K562 (cell line): ENCODE data around the gene RAB6B. TPM values are rescaled to one million over a fixed set of nuclear protein-coding genes. Genes with fewer than 3 reads are reported as not detected.

Experiments used
- ATAC-seq: fragments of 200-7000 bp; cut with Tn5 transposase; 3 replicates; pipeline ENCODE4 v1.9.1; 2020; ENCODE audit warnings: moderate library complexity
- BruUV-seq: library from RNA; stranded (reverse); fragments of 400-500 nt; replicated peaks from 2 replicates; lab custom pipeline; 2021; lab: Mats Ljungman, UMichigan
- CTCF ChIA-PET: fragments of 300-600 bp; formaldehyde crosslinking; extraction: SDS; loops from one replicate; lab custom pipeline; 2021; ENCODE audit warnings: low intra/inter-chr PET ratio; lab: Yijun Ruan, JAX
- POLR2A ChIA-PET: fragments of 300-600, 350-650 bp; sonication (Branson Sonifier 250); formaldehyde crosslinking; extraction: SDS; loops from one replicate; lab custom pipeline; 2021; ENCODE audit warnings: antibody characterized with exemption, inconsistent platforms; lab: Yijun Ruan, JAX
- DNase-seq, 4 experiments: peaks; one replicate each; pipeline versions ENCODE4 v3.0.0 to v3.0.0-alpha.2; 2011 to 2018; ENCODE audit warnings: low spot score in 3 of 4, mixed read lengths in 3 of 4; ENCODE audit errors: extremely low read depth in 1 of 4
- FAIRE-seq: peaks from 2 replicates; lab custom pipeline; 2011; peaks lifted over from hg19 to GRCh38; lab: Jason Lieb, UNC
- H2AFZ ChIP-seq: 2 replicates; pipeline ENCODE4 v1.6.0; 2011; ENCODE audit warnings: low read depth, low read length, control low read depth, inconsistent platforms
- H3K27ac ChIP-seq: fragments of 200-600 bp; 3 replicates; pipeline ENCODE4 v1.8.0; 2011; ENCODE audit warnings: low read depth, mild to moderate bottlenecking, control low read depth, inconsistent platforms, low read length, moderate library complexity, mixed read lengths; ENCODE audit errors: extremely low read depth
- H3K27me3 ChIP-seq, 2 experiments: fragments of 300-600 bp in 1 of 2; 2 replicates in 1 of 2; 3 replicates in 1 of 2; pipeline versions ENCODE4 v1.6.0 to v1.8.0; 2011; ENCODE audit warnings: inconsistent platforms in 2 of 2, low read length in 2 of 2, mild to moderate bottlenecking in 1 of 2, mixed read lengths in 1 of 2, moderate library complexity in 1 of 2; ENCODE audit not compliant: control insufficient read depth in 2 of 2, insufficient read depth in 2 of 2
- H3K36me3 ChIP-seq: fragments of 300-600 bp; 3 replicates; pipeline ENCODE4 v1.8.0; 2011; ENCODE audit warnings: mild to moderate bottlenecking, low read length, inconsistent platforms; ENCODE audit not compliant: control insufficient read depth, insufficient read depth
- H3K4me1 ChIP-seq, 2 experiments: fragments of 200-600 bp in 1 of 2; replicated peaks in 1 of 2; 2 replicates in 1 of 2; 3 replicates in 1 of 2; pipeline versions ENCODE4 v1.5.1 to v1.8.0; 2011; ENCODE audit warnings: inconsistent platforms in 2 of 2, low read length in 2 of 2, mild to moderate bottlenecking in 1 of 2, mixed read lengths in 1 of 2, moderate library complexity in 1 of 2; ENCODE audit not compliant: control insufficient read depth in 2 of 2, insufficient read depth in 2 of 2
- H3K4me2 ChIP-seq: 2 replicates; pipeline ENCODE4 v1.6.1; 2011; ENCODE audit warnings: low read length, control low read depth, inconsistent platforms, mixed read lengths; ENCODE audit not compliant: insufficient read depth
- H3K4me3 ChIP-seq: fragments of 200-600 bp; sonication (generic), shearing (Covaris generic); 2 replicates; pipeline ENCODE4 v1.5.1; 2016; ENCODE audit warnings: control low read depth, inconsistent platforms
- H3K79me2 ChIP-seq: fragments of 200-600 bp; 3 replicates; pipeline ENCODE4 v1.8.0; 2011; ENCODE audit warnings: low read length, inconsistent platforms; ENCODE audit not compliant: control insufficient read depth, insufficient read depth
- H3K9ac ChIP-seq, 2 experiments: 2 replicates each; pipeline versions ENCODE4 v1.6.0 to v1.6.1; 2011; ENCODE audit warnings: low read depth in 2 of 2, low read length in 2 of 2, control low read depth in 1 of 2, inconsistent platforms in 1 of 2, mild to moderate bottlenecking in 1 of 2, mixed read lengths in 1 of 2; ENCODE audit not compliant: insufficient read depth in 1 of 2
- H3K9me1 ChIP-seq: one replicate; pipeline ENCODE4 v1.6.0; 2011; ENCODE audit warnings: inconsistent platforms, mild to moderate bottlenecking, low read length, moderate library complexity; ENCODE audit not compliant: control insufficient read depth, insufficient read depth
- H3K9me3 ChIP-seq: replicated peaks from 2 replicates; pipeline ENCODE4 v1.5.1; 2011; ENCODE audit warnings: low read depth, low read length, inconsistent platforms; ENCODE audit not compliant: control insufficient read depth, insufficient read depth
- H4K20me1 ChIP-seq: replicated peaks from 2 replicates; pipeline ENCODE4 v1.6.1; 2011; ENCODE audit warnings: low read length, inconsistent platforms, mixed read lengths; ENCODE audit not compliant: control insufficient read depth, insufficient read depth
- ATF6 ChIP-seq: sonication (generic); formaldehyde crosslinking; IDR thresholded peaks from 2 replicates; pipeline ENCODE4 v1.4.0; 2020; ENCODE audit warnings: mild to moderate bottlenecking, missing genetic modification reagents
- HINFP ChIP-seq: fragments of 450-650 bp; conservative IDR thresholded peaks from 2 replicates; pipeline ENCODE4 v1.6.1; 2016; ENCODE audit warnings: missing genetic modification characterization, low read depth, mild to moderate bottlenecking, control low read depth, missing compliant biosample characterization
- MYNN ChIP-seq, 2 experiments: sonication (generic); formaldehyde crosslinking in 1 of 2; IDR thresholded peaks; 2 replicates each; pipeline versions ENCODE4 v1.5.0 to v1.6.1; 2016 to 2020; ENCODE audit warnings: antibody characterized with exemption in 1 of 2, missing genetic modification reagents in 1 of 2
- PREB ChIP-seq: sonication (generic); formaldehyde crosslinking; IDR thresholded peaks from 2 replicates; pipeline ENCODE4 v1.8.1; 2023; ENCODE audit warnings: mild to moderate bottlenecking, missing genetic modification reagents
- PYGO2 ChIP-seq: fragments of 450-650 bp; IDR thresholded peaks from 2 replicates; pipeline ENCODE4 v1.6.1; 2016; ENCODE audit warnings: mild to moderate bottlenecking, missing genetic modification characterization, moderate library complexity, missing compliant biosample characterization
- TAF7 ChIP-seq: fragments of 450-650 bp; IDR thresholded peaks from 2 replicates; pipeline ENCODE4 v1.6.1; 2016; ENCODE audit warnings: missing genetic modification characterization, missing compliant biosample characterization
- ZNF318 ChIP-seq, 2 experiments: fragments of 450-650 bp; IDR thresholded peaks; 2 replicates each; pipeline ENCODE4 v1.6.1; 2016; ENCODE audit warnings: mild to moderate bottlenecking in 2 of 2, borderline replicate concordance in 1 of 2, low read depth in 1 of 2, moderate library complexity in 1 of 2
- WGBS: fragments of 100-300 bp; shearing (Covaris generic); methylation state at CpG from one replicate; pipeline ENCODE4 v1.1.6; 2016; ENCODE audit warnings: low coverage, mixed read lengths; ENCODE audit not compliant: insufficient coverage; ENCODE audit errors: missing lambda C conversion rate; 5-methylcytosine and 5-hydroxymethylcytosine counted together
- in situ Hi-C: fragments of 300-500 bp; cut with MboI; formaldehyde crosslinking; loops from 4 replicates; pipeline ENCODE4 v1.15.0; 2018; ENCODE audit warnings: inconsistent platforms, mixed read lengths
- intact Hi-C: fragments of 100-400 bp; cut with micrococcal nuclease; formaldehyde crosslinking; loops from 2 replicates; pipeline ENCODE4 v1.14.2; 2022
- polyA plus RNA-seq, 8 experiments: library from polyadenylated mRNA; depleted of rRNA in 4 of 8; stranded (reverse) in 5 of 8; unstranded in 3 of 8; fragments of >200 nt; fragmentation: Nextera tagmentation in 2 of 8; fragmentation: Illumina TruSeq in 1 of 8; extraction: Ambion mirVana in 2 of 8; extraction: Trizol in 1 of 8; gene quantifications; 2 replicates each; pipeline versions ENCODE4 v1.2.1 to v1.2.3, GENCODE V29; 2011 to 2014; ENCODE audit warnings: inconsistent platforms in 1 of 8, missing spikeins in 1 of 8
- total RNA-seq, 7 experiments: library from RNA; depleted of rRNA in 6 of 7; stranded (reverse); fragments of >200 nt in 6 of 7; fragmentation: Illumina TruSeq in 2 of 7; extraction: Trizol in 2 of 7; gene quantifications; 2 replicates each; pipeline versions ENCODE4 v1.2.1 to v1.2.3, GENCODE V29; 2011 to 2021; ENCODE audit warnings: low replicate concordance in 1 of 7

Gene RAB6B
- total and polyA plus RNA-seq, 9 of the 15 experiments (the other 6 are each of a cell fraction or from before 2014, with no cell fraction given) = 0.60 to 18.1 (median 1.5) TPM

GRCh38 chr3:133863911-133864310 is 31.8 kb downstream of the RAB6B start (continued):
- no peak for TF ChIP-seq HINFP (tag)

GRCh38 chr3:133862161-133862560 is 33.5 kb downstream of the RAB6B start:
- DNase-seq (no peak), FAIRE-seq (no peak), ATAC-seq (no peak)
- no peaks in the 10 kb centered on the region for H3K9me1 ChIP-seq
- in situ Hi-C loops = no loop called here
- POLR2A ChIA-PET = no interaction called here
- BruUV-seq = no TSS peak
- intact Hi-C loops = no loop called here
- H3K27ac ChIP-seq = no peak overlapping the region
- no peak overlapping the region for H3K4me2 ChIP-seq
- peaks cover 14 to 24% of the 10 kb centered on the region in 2 experiments; a peak in 4 of 5 replicates for H3K4me1 ChIP-seq
- WGBS = 40% methylated on average over 4 of the region's 4 CpGs
- H2AFZ ChIP-seq = no peak overlapping the region
- H3K79me2 ChIP-seq = no peaks in the 10 kb centered on the region
- H3K27me3 ChIP-seq = no peaks in the 10 kb centered on the region
- no peaks in the 10 kb centered on the region for H4K20me1 ChIP-seq
- H3K36me3 ChIP-seq = no peaks in the 10 kb centered on the region
- H3K9ac ChIP-seq = no peak overlapping the region
- CTCF ChIA-PET = no interaction called here
- no peaks in the 10 kb centered on the region for H3K9me3 ChIP-seq
- no peak overlapping the region for H3K4me3 ChIP-seq
- TF ChIP-seq MYNN (IDR thresholded peaks at IDR 0.05) (no peak), MYNN (CRISPR knock-in tag; IDR thresholded peaks at IDR 0.05) (no peak), TAF7 (no peak), ZNF318 (IDR thresholded peaks at IDR 0.05; ENCODE audit: borderline replicate concordance in 1 of 2, low read depth in 1 of 2) (no peak), ATF6 (CRISPR knock-in tag) (no peak), PYGO2 (tag) (no peak), PREB (CRISPR knock-in tag) (no peak)
